ENCODE results near the gene CPXM2. TPM values are rescaled to one million over a fixed set of nuclear protein-coding genes. Genes with fewer than 3 reads are reported as not detected.

CPXM2 gene
- total RNA-seq, result under 0.01 and 0.04 TPM in 2 replicates

DNA sequence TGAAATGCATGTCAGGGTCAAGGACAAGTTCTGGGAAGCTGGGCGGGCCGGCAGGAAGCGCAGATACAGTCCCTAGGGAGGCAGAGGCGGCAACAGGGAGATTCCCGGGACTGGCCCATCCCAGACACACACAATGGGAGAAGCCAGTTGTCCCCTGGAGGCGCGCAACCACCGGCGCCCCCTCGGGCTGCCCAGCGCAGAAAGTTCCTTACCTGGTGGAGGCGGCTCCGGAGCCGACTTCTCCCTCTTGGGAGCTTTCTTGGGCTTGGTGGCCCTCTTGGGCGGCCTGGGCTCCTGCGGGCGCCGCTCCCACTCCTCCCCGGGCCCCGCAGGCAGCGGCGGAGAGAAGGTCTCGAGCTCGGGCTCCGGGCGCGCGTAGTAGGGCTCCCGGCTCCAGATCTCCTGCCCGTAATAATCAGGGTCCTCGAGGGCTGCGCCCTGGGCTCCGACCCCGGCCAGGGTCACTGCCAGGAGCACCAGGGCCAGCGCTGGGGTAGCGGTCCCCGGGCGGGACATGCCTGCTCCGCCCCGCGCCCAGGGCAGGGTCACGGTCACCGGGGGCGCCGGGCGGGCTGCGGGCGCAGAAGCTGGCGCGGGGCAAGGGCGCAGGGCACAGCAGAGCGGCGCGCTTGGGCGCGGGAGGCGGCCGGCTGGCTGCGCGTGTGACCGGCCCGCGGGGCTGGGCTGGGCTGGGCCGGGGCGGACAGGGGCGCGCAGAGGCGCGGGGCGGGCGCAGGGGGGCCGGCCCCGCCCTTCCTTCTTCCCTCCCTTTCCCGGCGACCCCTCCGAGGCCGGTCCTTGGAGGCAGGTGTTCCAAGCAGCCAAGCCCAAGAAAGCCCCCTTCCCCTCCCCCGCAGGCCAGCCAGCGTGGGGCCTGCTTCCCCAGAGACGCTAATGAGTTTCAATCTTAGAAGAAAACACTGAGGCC, at the start of gene CPXM2:
TSS of gene CPXM2 (minus strand) at position 664 of the 928 bp plus-strand sequence. CDS start at position 516, 148 bp downstream.

Other genes with a start within 250 kb of the CPXM2 start
- gene GPR26, start 225.5 kb downstream of the CPXM2 start, total RNA-seq, result not detected in 2 replicates
- 20.0 and 39.5 TPM in 2 replicates for gene CHST15, start 201.8 kb upstream of the CPXM2 start, total RNA-seq